ENCODE measurements around the gene ACTN1. TPM values are rescaled to one million over a fixed set of nuclear protein-coding genes. Genes with fewer than 3 reads are reported as not detected.
A peak's percentile ranks its signal among the peaks of the same experiment; 100 is the strongest.

ACTN1 gene
- polyA plus RNA-seq, 3 donors: 41.4 to 75.0 (median 69.4) TPM

DNA sequence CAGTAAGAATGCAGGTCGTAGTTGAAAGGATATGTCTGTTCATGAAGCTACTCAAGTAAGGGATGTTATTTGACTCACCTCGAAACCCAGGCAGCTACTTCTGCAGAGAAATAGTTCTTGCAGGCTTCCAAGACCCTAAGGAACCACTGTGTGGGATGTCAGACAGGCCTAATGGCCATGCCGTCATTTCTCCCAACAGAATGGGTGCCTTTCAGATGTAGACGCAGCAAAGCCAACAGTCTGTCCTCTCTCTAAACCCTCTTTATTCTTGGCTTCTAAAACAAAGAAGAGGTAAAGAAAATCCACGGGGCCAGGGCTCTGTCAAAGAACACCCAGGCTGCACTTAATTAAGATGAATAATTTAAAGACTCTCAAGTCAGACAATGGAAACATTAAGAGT is 19.0 kb upstream of the ACTN1 start:
- H3K79me2 ChIP-seq (ENCODE audit: insufficient read depth, low read length): no peaks in the 10 kb centered on the region
- H2AFZ ChIP-seq (ENCODE audit: insufficient read depth, low read depth, low read length, poor library complexity, severe bottlenecking): peak overlapping the region; percentile 3
- no peaks in the 10 kb centered on the region for H3K9me3 ChIP-seq (replicated peaks in 1 of 2; ENCODE audit: control insufficient read depth in 1 of 2, insufficient read depth in 1 of 2, low read length in 2 of 2)
- H3K27ac ChIP-seq (ENCODE audit: low read depth in 1 of 2, low read length in 2 of 2): no peak overlapping the region
- intact Hi-C loops (cut with micrococcal nuclease): no loop called here
- H3K9ac ChIP-seq (ENCODE audit: insufficient read depth, low read length, poor library complexity, severe bottlenecking): no peak overlapping the region
- H4K20me1 ChIP-seq (ENCODE audit: insufficient read depth, low read length): no peaks in the 10 kb centered on the region
- H3K4me1 ChIP-seq (ENCODE audit: control insufficient read depth in 1 of 2, insufficient read depth in 2 of 2, low read length in 2 of 2): no peaks in the 10 kb centered on the region
- DNase-seq: no peak
- H3K4me3 Mint-ChIP-seq: no peak overlapping the region
- no peak overlapping the region for H3K4me2 ChIP-seq (replicated peaks; ENCODE audit: extremely low read depth, low read length, poor library complexity, severe bottlenecking)
- no peak overlapping the region for H3K4me3 ChIP-seq (replicated peaks in 1 of 3; ENCODE audit: low read depth in 2 of 3, low read length in 3 of 3)
- TF ChIP-seq, protein P1, sequence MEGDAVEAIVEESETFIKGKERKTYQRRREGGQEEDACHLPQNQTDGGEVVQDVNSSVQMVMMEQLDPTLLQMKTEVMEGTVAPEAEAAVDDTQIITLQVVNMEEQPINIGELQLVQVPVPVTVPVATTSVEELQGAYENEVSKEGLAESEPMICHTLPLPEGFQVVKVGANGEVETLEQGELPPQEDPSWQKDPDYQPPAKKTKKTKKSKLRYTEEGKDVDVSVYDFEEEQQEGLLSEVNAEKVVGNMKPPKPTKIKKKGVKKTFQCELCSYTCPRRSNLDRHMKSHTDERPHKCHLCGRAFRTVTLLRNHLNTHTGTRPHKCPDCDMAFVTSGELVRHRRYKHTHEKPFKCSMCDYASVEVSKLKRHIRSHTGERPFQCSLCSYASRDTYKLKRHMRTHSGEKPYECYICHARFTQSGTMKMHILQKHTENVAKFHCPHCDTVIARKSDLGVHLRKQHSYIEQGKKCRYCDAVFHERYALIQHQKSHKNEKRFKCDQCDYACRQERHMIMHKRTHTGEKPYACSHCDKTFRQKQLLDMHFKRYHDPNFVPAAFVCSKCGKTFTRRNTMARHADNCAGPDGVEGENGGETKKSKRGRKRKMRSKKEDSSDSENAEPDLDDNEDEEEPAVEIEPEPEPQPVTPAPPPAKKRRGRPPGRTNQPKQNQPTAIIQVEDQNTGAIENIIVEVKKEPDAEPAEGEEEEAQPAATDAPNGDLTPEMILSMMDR (IDR thresholded peaks at IDR 0.05): no peak
- H3K4me1 Mint-ChIP-seq: peaks cover 6% of the 10 kb centered on the region
- no peaks in the 10 kb centered on the region for H3K27me3 ChIP-seq (ENCODE audit: control insufficient read depth in 2 of 2, insufficient read depth in 2 of 2, low read length in 2 of 2)
- WGBS (ENCODE audit: insufficient coverage): 100% methylated on average over 3 of the region's 5 CpGs
- H3K27me3 Mint-ChIP-seq (ENCODE audit: low read depth in 3 of 3): peaks cover 0 to 2% (median 2%) of the 10 kb centered on the region in 3 donors
- H3K36me3 ChIP-seq (replicated peaks in 1 of 2; ENCODE audit: control insufficient read depth in 1 of 2, insufficient read depth in 2 of 2, low read length in 2 of 2): no peaks in the 10 kb centered on the region
- no peaks in the 10 kb centered on the region for H3K36me3 Mint-ChIP-seq
- no peak overlapping the region for H3K27ac Mint-ChIP-seq
- H3K9me3 Mint-ChIP-seq: peaks cover 0 to 4% (median 2%) of the 10 kb centered on the region in 7 donors

DNA sequence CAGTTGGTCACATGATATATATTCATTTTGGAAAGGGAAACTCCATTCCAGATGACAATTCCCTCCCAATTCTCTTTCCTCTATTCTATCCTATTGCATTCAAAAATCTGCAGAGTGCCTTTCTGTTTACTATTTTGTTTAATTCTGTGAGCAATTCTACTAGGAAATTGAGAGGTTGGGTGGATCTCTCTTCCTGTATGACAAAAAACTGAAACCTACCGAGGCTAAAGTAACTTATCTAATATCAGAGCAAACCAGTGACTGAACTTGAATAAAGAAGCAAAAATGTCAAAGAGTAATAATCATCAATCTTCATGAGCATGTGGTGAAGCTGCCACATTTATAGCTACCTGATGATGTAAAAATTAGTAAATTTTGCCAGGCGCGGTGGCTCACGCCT is 16.6 kb upstream of the ACTN1 start:
- Histone ChIP-seq H3K4me2 (replicated peaks; ENCODE audit: extremely low read depth, low read length, poor library complexity, severe bottlenecking) (no peak overlapping the region), H3K9me3 (replicated peaks in 1 of 2; ENCODE audit: control insufficient read depth in 1 of 2, insufficient read depth in 1 of 2, low read length in 2 of 2) (no peaks in the 10 kb centered on the region), H2AFZ (ENCODE audit: insufficient read depth, low read depth, low read length, poor library complexity, severe bottlenecking) (no peak overlapping the region), H3K4me3 (replicated peaks in 1 of 3; ENCODE audit: low read depth in 2 of 3, low read length in 3 of 3) (no peak overlapping the region), H3K79me2 (ENCODE audit: insufficient read depth, low read length) (no peaks in the 10 kb centered on the region), H4K20me1 (ENCODE audit: insufficient read depth, low read length) (no peaks in the 10 kb centered on the region), H3K27me3 (ENCODE audit: control insufficient read depth in 2 of 2, insufficient read depth in 2 of 2, low read length in 2 of 2) (no peaks in the 10 kb centered on the region), H3K4me1 (ENCODE audit: control insufficient read depth in 1 of 2, insufficient read depth in 2 of 2, low read length in 2 of 2) (no peaks in the 10 kb centered on the region), H3K9ac (ENCODE audit: insufficient read depth, low read length, poor library complexity, severe bottlenecking) (no peak overlapping the region), H3K27ac (ENCODE audit: low read depth in 1 of 2, low read length in 2 of 2) (no peak overlapping the region), H3K36me3 (replicated peaks in 1 of 2; ENCODE audit: control insufficient read depth in 1 of 2, insufficient read depth in 2 of 2, low read length in 2 of 2) (no peaks in the 10 kb centered on the region)
- H3K4me1 Mint-ChIP-seq: peaks cover 6% of the 10 kb centered on the region
- intact Hi-C loops (cut with micrococcal nuclease): no loop called here
- H3K4me3 Mint-ChIP-seq: no peak overlapping the region
- no peaks in the 10 kb centered on the region for H3K36me3 Mint-ChIP-seq
- no peak for DNase-seq
- WGBS (ENCODE audit: insufficient coverage): no CpG with 5 or more reads among the region's 4 CpGs
- peaks cover 0 to 2% (median 0%) of the 10 kb centered on the region in 3 donors for H3K27me3 Mint-ChIP-seq (ENCODE audit: low read depth in 3 of 3)
- no peak overlapping the region for H3K27ac Mint-ChIP-seq
- H3K9me3 Mint-ChIP-seq: peaks cover 0 to 4% (median 2%) of the 10 kb centered on the region in 7 donors
- TF ChIP-seq, protein P1 (IDR thresholded peaks at IDR 0.05): no peak

Data from CD14-positive monocyte (primary cell).